ENCODE measurements around the gene KPNA6.
"Not testable (repeated sequence)": the region's sequence is repeated elsewhere in the genome, so short reads cannot be mapped to it uniquely, and the experiment has no call there.

The KPNA6 gene

DNA sequence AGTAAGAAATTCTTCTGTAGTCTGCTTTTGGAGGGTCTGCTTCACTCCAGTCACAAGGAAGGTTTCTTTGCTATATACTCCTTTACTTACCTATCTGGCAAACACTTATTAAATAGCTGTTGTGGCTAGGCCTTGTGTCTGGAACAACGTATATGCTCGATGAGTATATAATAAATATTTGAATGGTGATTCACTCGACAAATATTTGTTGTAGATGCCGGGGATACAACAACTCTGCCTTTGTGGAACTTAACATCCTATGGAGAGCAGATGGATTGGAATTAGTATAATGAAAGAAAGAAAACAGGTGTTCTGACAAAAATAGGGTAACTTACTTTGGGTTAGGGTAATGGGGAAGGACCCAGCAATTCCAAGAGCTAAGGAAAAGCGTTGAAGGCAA is 31.1 kb downstream of the KPNA6 start:
- no peak for DNase-seq (ENCODE audit: extremely low read depth in 1 of 2, low read depth in 1 of 2)

DNA sequence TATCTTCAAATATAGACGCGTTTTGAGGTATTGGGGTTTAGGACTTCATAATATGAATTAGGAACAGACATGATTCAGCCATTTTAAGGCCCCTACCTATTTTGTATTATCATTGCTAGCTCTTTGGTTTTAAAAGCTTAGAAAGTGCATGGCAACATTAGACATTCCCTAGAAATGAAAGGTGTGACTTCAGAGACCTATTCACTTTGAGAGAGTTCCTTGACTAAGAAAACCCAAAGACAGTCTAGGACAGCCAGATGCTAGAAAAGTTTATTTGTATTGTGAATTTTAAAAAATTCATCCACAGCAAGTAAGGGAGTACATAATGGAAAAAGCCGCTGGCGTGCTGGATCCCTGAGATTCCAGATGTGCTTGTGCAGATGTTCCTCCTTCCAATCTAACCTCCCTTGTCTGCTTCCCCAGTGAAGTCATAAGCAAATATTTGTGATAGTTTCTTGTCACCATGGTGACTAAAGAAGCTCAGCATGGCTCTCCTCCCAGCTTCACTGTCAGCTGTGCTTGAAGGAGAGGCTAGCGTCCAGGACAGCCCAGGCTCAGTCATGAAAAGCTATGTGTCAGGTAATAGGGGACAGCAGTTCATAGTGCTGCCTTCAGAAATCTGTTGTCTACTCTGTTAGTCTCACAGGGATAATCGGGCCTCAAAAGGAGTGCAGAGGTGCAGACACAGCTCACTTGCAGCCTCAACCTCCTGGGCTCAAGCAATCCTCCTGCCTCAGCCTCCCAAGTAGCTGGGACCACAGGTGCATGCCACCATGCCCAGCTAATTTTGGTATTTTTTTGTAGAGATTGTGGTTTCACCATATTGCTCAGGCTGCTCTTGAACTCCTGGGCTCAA is 34.8 kb downstream of the KPNA6 start:
- no peak for DNase-seq (ENCODE audit: extremely low read depth in 1 of 2, low read depth in 1 of 2)

DNA sequence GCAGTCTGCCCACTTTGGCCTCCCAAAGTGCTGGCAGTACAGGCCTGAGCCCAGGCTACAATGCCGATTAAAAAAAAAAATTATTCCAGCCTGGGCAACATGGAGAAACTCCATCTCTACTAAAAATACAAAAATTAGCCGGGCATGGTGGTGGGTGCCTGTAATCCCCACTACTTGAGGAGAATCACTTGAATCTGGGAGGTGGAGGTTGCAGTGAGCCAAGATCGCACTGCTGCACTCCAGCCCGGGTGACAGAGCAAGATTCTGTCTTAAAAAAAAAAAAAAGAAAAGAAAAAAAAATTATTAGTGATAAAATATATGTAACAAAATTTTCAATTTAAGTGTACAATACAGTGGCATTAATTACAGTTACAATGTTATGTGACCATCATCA is 35.4 kb downstream of the KPNA6 start:
- not testable (repeated sequence) for DNase-seq (ENCODE audit: extremely low read depth in 1 of 2, low read depth in 1 of 2)

DNA sequence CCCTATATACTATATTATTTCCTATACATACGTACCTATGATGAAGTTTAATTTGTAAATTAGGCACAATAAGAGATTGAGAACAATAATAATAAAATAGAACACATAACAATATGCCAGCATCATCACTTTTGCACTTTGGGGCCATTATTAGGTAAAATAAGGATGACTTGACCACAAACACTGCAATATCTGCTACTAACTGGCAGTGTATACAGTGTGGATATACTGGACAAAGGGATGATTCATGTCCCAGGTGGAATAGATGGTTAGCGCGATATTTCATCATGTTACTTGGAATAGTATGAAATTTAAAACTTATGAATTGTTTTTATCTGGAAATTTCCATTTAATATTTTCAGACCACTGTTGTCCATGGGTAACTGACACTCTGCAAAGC is 36.2 kb downstream of the KPNA6 start:
- no peak for DNase-seq (ENCODE audit: extremely low read depth in 1 of 2, low read depth in 1 of 2)

DNA sequence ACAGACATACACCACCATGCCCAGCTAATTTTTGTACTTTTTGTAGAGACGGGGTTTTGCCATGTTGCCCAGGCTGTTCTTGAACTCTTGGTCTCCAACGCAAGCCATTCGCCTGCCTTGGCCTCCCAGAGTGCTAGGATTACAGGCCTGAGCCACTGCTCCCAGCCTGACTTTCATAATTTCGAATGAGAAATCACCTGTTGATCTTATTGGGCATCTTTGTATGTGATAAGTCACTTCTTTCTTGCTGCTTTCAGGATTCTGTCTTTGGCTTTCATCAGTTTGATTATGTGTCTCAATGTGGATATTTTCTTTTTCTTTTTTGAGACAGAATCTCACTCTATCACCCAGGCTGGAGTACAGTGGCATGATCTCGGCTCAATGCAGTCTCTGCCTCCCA is 39.9 kb downstream of the KPNA6 start:
- not testable (repeated sequence) for DNase-seq (ENCODE audit: extremely low read depth in 1 of 2, low read depth in 1 of 2)

DNA sequence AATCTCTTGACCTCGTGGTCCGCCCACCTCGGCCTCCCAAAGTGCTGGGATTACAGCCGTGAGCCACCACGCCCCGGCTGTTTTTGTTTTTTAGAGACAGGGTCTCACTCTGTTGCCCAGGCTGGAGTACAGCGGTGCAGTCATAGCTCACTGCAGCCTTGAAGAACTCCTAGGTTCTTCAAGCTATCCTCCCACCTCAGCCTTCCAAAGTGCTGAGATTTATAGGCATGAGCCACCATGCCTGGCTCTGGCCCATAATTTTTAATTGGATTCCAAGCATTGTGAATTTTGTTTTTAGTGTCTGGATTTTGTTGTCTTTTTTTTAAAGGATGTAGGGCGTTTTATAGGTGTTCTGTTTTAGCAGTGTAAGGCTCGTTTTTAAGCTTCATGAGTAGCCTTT is 43.0 kb downstream of the KPNA6 start:
- DNase-seq (ENCODE audit: extremely low read depth in 1 of 2, low read depth in 1 of 2): no peak

DNA sequence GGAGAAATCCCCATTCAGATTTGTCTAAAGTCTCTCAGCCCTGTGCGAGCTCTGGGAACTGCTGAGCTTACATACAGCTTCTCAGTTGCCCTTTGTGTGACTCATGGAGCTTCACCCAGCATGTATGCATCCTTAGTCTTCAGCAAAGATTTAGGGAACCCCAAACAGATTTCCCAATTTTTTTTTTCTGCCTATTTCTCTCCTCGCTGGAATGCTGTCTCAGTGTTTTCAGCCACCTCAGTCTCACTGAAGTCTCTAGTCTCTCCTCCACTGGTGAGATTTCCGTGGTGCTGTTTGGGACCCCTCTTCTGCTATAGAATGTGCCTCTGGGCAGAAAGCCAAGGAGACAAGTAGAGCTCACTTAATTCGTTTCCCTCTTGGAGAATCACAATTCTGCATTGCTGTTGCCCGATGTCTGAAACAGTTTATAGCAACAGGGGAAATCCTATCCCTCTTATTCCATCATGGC is 43.5 kb downstream of the KPNA6 start:
- DNase-seq (ENCODE audit: extremely low read depth in 1 of 2, low read depth in 1 of 2): no peak

DNA sequence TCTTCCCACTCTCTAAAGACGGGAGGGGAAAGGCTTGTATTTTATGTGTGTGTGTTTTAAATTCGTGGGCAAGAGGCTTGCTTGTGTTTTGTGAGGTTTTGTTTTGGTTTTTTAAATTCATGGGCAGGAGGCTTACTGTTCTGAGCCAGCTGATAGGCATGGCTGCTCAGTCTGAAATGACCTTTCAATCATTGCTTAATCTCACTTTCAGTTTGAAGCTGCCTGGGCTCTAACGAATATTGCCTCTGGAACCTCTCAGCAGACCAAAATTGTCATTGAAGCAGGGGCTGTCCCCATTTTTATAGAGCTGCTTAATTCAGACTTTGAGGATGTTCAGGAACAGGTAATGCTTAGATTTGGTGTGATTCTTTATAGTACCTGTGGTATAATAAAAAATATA is 51.3 kb downstream of the KPNA6 start:
- DNase-seq (ENCODE audit: extremely low read depth in 1 of 2, low read depth in 1 of 2): no peak

DNA sequence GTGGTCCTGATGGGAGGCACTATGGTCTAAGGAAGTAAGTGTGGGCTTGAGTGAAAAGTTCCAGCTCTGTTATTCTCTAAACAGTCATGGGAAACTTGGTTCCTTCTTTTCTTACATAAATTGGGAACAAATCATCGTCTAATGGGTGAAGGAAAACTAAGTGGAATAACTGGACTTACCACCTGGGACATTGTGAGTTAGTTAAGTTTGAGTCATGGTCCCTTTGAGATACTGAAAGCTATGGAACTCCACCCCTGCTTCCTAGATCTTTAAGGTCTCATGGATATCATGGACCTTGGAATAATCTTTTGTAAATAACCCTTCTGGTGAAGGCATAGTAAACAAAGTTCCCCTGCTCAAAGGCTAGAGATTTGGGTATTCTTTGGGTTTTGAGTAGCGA is 55.5 kb downstream of the KPNA6 start:
- no peak for DNase-seq (ENCODE audit: extremely low read depth in 1 of 2, low read depth in 1 of 2)

DNA sequence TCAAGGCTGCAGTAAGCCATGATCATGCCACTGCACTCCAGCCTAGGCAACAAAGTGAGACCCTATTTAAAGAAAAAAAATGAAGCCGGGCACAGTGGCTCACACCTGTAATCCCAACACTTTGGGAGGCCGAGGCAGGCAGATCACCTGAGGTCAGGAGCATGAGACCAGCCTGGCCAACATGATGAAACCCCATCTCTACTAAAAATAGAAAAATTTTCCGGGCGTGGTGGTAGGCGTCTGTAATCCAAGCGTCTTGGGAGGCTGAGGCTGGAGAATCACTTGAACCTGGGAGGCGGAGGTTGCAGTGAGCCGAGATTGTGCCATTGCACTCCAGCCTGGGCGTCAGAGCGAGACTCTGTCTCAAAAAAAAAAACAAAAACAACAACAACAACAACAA is 57.8 kb downstream of the KPNA6 start:
- not testable (repeated sequence) for DNase-seq (ENCODE audit: extremely low read depth in 1 of 2, low read depth in 1 of 2)

DNA sequence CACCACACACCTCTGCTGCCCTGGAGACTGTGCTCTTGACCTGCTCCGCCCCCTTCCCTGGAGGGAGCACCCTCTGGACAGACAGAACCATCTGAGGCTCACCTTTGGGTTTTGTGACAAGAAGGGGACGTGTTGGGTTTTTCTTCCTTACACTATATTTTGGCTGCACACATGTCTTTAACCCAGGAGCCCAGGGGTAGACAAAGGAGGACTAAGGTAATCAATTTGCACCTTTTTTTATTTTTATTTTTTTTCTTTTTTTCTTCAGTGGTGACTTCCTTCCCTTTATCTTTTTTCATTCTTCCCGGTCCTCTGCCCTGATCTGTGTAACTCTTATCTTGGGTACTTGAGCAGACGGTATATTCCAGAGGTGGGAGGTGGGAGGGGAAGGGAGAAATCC is 63.1 kb downstream of the KPNA6 start:
- no peak for DNase-seq (ENCODE audit: extremely low read depth in 1 of 2, low read depth in 1 of 2)

DNA sequence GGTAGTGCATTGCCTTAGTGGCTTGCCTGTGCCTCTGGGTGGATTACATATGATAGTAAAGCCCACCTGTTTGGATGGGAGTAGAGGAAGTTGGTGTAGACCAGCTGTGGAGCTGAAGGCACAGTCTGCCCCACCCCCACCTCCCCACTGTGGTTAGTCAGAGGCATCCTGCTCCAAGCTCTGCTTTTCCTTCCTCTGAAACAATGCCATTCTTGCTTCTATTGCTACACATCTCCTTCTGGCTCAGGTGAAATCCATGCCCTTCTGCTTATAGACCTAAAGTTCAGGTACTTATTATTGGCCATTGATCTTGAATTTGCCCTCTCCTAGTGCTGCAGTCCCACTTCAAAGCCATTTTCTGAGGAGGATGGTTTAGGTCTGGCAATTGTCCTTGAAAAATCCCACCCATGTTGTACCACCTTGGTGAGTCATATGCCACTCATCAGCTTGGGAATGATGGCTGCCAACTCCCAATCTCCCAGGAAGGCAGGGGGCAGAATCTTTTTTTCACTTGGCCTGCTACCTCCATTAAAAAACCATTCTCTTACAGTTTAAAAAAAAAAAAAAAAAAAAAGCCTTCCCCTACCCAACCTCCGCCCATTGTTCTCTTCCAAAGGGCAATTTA is 64.9 kb downstream of the KPNA6 start:
- no peak for DNase-seq (ENCODE audit: extremely low read depth in 1 of 2, low read depth in 1 of 2)

DNA sequence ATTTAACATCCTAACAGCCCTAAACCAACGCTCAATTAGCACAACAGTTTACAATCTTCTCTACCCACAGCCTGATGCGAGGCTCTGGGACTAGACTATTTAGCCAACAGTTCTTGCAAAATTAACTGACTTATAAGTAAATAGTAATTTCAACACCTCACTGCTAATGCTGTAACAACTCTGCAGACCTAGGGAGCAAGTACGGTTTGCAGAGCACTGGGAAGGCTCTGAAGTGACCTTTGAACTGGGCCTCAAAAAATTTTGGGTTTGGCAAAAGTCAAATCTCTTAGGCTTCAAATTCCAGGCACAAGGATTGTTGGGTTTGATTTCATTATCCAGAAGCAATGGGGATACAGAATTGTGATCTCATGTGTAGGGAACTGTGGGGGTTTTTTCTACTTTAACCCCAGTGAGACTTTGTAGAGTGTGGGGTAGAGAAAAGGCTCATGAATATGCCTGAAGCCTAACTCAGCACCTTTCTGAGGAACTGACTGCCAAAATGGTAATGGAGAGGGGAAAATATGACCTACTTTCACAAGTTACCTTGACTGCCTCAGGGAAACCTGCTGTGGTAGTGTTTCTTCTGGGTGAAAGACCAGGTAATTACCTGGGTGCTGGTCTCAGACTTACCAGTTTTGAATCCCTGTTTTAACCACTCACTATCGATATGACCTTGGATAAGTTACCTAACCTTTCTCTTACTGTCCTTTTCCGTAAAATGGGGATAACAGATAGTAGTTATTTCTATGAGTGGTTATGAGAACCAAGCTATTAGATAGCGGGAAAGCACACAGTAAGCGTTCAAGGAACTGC is 70.7 kb downstream of the KPNA6 start:
- no peak for DNase-seq (ENCODE audit: extremely low read depth in 1 of 2, low read depth in 1 of 2)

DNA sequence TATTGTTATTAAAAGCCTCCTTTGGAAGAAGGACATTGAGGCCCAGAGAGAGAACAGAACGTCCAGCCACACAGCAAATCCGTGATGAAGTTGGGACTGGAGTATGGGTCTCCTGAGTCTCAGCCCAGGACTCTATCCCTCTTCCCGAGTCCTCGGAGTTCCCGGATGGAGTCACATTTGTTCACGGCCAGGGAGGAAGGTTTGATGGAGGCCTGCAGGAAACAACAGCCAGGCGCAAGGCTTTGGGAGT is 71.3 kb downstream of the KPNA6 start:
- no peak for DNase-seq (ENCODE audit: extremely low read depth in 1 of 2, low read depth in 1 of 2)

DNA sequence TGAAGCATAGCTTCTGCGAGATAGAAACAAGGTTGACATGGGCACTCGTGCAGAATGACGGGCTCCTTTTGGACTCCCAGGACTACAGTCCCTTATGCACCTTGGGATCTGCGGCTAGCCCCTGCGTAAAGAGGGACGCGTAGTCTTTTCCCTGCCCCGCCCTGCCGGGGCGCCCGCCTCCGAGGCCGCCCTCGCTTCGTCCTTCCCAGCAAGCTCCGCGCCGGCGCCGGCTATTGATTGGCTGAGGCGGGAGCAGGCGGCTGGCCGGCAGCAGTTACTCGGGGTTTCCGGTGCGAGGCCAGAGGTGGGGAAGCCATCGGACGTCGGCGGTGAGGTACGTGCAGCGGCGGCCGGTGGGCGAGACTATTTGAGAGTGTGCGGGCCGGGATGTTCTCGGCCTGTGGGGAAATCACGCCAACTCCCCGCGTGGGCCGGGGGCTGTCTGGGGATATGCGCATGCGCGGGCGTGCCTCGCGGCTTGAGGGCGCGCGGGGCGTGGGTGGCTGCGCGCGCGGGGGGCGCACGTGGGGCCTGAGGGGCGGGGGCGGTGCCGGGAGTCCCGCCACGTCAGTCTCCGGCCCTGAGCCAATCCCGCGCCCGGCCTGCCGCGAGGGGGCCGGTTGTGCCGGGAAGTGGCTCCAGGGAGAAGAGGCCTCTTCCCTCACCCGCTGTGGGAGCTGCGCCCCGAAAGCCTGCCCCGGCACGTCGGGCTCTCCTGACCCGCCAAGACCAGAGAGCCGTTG is 71.8 kb downstream of the KPNA6 start, which contains the start of gene TXLNA:
Gene TXLNA (plus strand): TSS at position 233 of the 743 bp plus-strand sequence. CDS start 671 bp downstream, outside the sequence.
- peak; percentile 61 to 82 for DNase-seq (ENCODE audit: extremely low read depth in 1 of 2, low read depth in 1 of 2)

DNA sequence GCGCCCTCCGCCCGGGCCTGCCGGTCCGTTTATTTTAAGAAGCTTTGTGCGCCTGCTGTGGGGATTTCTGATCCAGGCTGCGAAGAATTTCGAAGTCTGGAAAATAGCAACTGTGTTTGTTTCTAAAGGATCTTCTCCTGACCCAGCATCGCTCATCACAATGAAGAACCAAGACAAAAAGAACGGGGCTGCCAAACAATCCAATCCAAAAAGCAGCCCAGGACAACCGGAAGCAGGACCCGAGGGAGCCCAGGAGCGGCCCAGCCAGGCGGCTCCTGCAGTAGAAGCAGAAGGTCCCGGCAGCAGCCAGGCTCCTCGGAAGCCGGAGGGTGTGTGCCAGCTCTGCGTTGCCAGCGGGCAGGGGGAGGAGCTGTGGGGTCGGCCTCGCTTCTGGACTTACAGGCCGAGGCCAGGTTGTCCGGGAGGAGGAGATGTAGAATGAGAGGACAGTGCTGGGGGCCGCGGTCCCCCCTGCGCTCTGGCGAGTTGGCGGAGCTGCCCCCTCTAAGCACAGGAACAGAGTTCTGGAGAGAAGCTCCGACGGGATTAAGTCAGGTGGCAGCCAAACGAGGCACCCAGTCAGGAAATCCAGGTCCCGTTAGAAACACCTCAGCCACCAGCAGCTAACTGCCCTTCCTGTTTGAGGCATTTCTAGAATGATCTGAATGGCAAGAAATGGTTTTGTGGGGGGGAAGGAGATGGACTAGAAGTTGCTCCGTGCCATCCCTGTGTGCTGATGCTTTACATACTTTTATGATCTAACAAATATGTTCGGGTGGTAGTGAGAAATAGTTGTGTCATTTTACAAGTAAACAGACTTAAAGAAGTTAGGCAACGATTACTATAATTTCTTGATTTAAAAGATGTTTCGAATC is 72.6 kb downstream of the KPNA6 start:
- no peak for DNase-seq (ENCODE audit: extremely low read depth in 1 of 2, low read depth in 1 of 2)

DNA sequence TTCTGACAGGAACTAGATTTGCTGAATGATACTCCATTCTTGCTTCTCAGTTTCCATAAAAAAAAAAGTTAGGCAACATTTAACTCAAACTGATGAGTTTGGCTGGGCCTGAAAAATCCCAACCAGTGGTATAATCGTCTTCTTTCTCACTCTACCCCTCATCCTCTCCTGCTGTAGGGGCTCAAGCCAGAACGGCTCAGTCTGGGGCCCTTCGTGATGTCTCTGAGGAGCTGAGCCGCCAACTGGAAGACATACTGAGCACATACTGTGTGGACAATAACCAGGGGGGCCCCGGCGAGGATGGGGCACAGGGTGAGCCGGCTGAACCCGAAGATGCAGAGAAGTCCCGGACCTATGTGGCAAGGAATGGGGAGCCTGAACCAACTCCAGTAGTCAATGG is 73.2 kb downstream of the KPNA6 start:
- no peak for DNase-seq (ENCODE audit: extremely low read depth in 1 of 2, low read depth in 1 of 2)

DNA sequence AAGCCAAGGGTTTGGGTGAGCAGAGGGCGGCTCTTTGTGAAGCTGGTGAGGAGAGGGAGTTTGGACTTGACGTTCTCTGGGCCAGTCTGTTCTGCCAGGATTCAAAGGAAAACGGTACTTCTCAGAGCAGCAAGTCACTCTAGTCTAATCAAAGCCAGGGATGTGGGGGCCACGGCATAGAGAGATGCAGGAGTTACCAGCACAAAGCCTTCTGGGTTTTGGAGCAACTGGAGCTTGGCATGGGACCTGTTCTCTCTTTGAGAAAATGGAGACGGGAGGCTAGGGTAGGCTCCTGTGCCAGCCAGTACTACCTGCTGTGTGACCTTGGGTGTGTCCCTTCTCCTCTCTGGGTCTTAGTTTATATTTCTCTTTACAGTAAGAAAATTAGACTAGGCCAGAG is 73.7 kb downstream of the KPNA6 start:
- no peak for DNase-seq (ENCODE audit: extremely low read depth in 1 of 2, low read depth in 1 of 2)

DNA sequence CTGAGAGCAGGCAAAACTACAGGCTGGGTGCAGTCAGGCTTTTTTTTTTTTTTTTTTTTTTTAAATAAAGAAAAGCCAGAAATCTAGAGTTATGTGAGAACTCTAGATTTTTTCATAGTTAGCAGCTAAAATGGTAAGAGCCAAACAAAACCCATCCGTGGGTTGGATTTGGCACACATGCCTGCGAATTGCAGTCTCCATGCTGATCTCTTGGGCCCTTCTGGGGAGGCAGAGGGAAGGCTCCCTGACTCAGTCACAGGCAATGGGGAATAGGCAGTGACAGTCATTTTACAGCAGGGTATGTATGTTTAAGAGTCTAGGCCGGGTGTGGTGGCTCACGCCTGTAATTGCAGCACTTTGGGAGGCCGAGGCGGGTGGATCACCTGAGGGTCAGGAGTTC is 74.2 kb downstream of the KPNA6 start:
- no peak for DNase-seq (ENCODE audit: extremely low read depth in 1 of 2, low read depth in 1 of 2)

DNA sequence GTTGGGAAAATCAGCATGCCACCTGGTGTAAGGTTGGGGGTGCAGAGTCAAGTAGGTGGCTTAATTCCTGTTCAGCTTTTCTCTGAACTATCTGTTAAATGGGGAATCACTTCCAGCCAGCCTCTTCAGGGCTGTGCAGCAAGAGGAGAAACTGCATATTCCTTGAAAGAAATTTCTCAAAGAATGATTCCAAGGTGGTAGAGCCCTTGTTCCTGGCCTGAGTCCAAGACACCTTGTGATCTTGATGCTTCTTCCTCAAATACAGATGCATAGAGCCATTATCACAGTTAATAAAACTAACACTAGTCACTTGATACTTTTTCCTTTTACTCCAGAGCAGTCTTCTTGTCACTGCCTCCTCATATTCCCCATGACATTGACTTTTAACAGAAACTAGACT is 76.8 kb downstream of the KPNA6 start:
- DNase-seq (ENCODE audit: extremely low read depth in 1 of 2, low read depth in 1 of 2): no peak

Data from activated CD8-positive, alpha-beta memory T cell treated with anti-CD3 and anti-CD28 coated beads for 1 hour (primary cell).